Measurements from ENCODE around the gene PKNOX2.

PKNOX2 gene

DNA sequence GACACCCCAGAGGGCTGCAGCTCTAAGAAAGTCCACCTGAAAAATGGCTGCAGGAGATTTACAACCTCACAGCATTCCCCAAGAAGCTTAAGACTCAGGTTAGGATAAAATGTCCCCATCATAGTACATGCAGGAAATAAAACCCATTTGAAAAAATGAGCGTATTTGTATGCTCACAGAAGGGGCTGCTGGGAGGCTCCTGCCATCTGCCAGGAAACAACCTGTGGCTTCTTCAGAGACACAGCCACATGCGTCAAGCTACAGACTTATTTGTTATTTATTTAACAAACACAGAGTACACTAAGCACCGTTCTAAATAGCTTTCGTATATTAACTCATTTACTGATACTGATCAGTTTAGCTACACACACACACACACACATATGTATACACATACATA lies 258.1 kb downstream of the PKNOX2 start:
- H3K9me3 ChIP-seq (ENCODE audit: control insufficient read depth, low read depth, low read length), result no peaks in the 10 kb centered on the region
- no peaks in the 10 kb centered on the region for H3K36me3 ChIP-seq (ENCODE audit: control insufficient read depth, low read depth, low read length)
- H3K27ac ChIP-seq (ENCODE audit: low read length), result no peak overlapping the region
- no peak overlapping the region for H3K9ac ChIP-seq (ENCODE audit: low read length)
- H3K4me3 ChIP-seq (ENCODE audit: low read length), result no peak overlapping the region
- no peaks in the 10 kb centered on the region for H3K27me3 ChIP-seq (ENCODE audit: control insufficient read depth, insufficient read depth, low read length)
- H3K4me1 ChIP-seq (ENCODE audit: control insufficient read depth, low read depth, low read length), result no peaks in the 10 kb centered on the region

DNA sequence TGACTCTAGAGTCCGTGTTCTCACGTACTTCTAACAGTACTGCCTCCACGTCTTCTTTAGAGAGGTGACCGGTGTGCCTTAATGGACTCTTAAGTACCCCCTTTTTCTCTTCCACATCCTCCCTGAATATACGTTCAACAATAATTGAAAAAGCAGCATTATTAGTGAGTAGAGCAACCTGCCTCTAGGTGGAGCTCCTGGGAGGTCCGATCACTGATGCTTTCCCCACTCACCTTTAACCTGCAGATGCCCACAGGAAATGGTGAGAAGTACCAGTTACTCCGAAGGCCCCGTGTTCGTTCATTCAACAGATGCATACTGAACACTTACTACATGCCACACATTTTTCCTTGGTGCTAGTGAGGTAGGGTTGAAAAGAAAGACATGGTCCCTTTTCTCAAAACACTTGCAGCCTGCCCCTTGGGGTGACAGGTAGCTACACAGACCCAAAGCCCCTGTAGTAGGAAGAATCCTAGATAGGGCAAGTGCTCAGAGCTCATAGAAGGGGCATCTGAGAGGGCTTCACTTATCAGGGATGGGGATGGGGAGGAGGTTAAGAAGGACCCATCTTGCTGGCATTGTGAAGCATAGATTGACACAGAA lies 258.8 kb downstream of the PKNOX2 start:
- Histone ChIP-seq H3K4me3 (ENCODE audit: low read length) (no peak overlapping the region), H3K4me1 (ENCODE audit: control insufficient read depth, low read depth, low read length) (no peaks in the 10 kb centered on the region), H3K27ac (ENCODE audit: low read length) (no peak overlapping the region), H3K9ac (ENCODE audit: low read length) (no peak overlapping the region), H3K36me3 (ENCODE audit: control insufficient read depth, low read depth, low read length) (no peaks in the 10 kb centered on the region), H3K9me3 (ENCODE audit: control insufficient read depth, low read depth, low read length) (no peaks in the 10 kb centered on the region), H3K27me3 (ENCODE audit: control insufficient read depth, insufficient read depth, low read length) (no peaks in the 10 kb centered on the region)

DNA sequence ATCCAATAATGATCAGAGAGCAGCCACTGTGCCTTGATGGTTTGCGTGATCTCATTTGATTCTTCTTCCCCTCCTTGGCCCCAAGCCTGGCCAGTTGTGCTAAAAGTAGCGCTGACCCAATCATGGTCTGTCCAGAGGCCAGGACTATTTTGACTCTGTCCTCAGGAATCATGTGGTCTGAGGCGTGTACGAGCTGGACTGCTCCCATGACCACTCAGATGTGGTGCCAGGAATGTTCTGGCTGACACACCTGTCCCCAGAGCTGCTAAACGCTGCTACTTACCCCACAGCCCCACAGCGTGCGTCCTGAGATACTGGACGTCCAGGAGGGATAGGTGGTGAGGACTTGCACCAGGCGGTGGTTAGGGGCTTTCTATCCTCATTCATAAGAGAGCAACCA lies 261.1 kb downstream of the PKNOX2 start:
- Histone ChIP-seq H3K9ac (ENCODE audit: low read length) (no peak overlapping the region), H3K4me3 (ENCODE audit: low read length) (no peak overlapping the region), H3K27ac (ENCODE audit: low read length) (no peak overlapping the region), H3K9me3 (ENCODE audit: control insufficient read depth, low read depth, low read length) (no peaks in the 10 kb centered on the region), H3K27me3 (ENCODE audit: control insufficient read depth, insufficient read depth, low read length) (no peaks in the 10 kb centered on the region), H3K4me1 (ENCODE audit: control insufficient read depth, low read depth, low read length) (peaks cover 3% of the 10 kb centered on the region), H3K36me3 (ENCODE audit: control insufficient read depth, low read depth, low read length) (no peaks in the 10 kb centered on the region)

DNA sequence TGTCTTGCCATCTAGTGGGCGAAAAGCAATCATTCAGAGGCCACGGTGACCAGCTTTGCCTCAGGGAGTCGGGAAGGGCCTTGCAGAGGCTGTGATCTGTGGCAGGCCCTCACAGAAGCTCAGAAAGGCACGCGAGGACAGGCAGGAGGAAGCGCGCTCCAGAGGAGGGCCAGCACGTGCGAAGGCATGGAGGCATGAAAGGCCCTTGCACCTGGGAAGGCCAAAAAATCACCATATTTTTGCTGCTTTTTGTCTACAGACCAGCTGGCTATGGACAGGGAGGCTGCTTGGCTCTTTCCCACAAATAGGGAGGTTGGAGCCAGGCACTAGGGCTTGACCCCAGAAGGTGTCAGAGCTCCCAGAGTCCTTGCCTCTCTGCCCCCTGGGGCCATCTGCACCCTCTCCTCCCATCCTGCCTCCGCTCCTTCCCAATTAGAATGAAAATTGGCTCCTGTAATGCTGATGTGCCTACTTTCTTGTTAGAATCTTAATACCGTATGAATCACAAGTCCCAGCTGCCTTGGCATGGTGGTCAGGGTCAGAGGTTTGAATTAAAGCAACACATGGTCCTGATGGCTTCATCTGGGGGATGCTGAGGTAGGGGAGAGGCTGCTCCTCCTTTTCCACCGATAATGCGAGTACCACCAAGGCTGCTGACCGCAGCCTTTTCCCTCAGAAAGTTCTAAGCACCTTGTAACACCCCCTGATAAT lies 262.4 kb downstream of the PKNOX2 start:
- no peak overlapping the region for H3K4me3 ChIP-seq (ENCODE audit: low read length)
- no peak overlapping the region for H3K27ac ChIP-seq (ENCODE audit: low read length)
- H3K9me3 ChIP-seq (ENCODE audit: control insufficient read depth, low read depth, low read length), result no peaks in the 10 kb centered on the region
- peaks cover 3% of the 10 kb centered on the region for H3K4me1 ChIP-seq (ENCODE audit: control insufficient read depth, low read depth, low read length)
- no peaks in the 10 kb centered on the region for H3K36me3 ChIP-seq (ENCODE audit: control insufficient read depth, low read depth, low read length)
- H3K9ac ChIP-seq (ENCODE audit: low read length), result no peak overlapping the region
- no peaks in the 10 kb centered on the region for H3K27me3 ChIP-seq (ENCODE audit: control insufficient read depth, insufficient read depth, low read length)

DNA sequence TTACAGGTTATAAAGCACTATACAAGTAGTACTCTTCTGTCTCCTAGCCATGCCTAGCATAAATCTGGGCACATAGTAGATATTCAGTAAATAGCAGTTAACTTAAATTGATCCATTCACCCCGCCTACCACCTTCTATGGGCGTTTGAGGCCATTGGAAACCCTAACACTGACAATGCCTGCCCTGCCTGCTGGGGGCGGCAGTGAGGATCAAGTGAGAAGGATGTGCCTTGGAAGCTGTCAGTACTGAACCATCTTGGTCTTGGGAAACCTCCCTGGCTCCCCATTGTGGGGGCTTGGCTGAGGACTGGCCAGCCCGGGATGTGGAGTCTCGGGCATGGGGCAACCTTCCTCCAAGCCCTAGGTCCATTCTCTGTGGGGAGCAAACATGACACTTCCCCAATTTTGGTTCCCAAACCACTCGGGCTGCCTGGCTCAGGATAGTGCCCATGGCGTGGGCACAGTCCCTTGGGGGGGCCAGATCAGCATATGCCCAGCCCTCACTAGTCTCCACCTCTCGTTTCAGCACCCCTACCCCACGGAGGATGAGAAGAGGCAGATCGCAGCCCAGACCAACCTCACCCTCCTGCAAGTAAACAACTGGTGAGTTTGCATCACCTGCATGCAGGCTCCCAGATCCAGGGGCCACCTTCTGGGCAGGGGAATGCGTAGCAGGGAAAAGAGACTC lies 264.1 kb downstream of the PKNOX2 start:
- Histone ChIP-seq H3K9me3 (ENCODE audit: control insufficient read depth, low read depth, low read length) (no peaks in the 10 kb centered on the region), H3K4me3 (ENCODE audit: low read length) (no peak overlapping the region), H3K36me3 (ENCODE audit: control insufficient read depth, low read depth, low read length) (no peaks in the 10 kb centered on the region), H3K4me1 (ENCODE audit: control insufficient read depth, low read depth, low read length) (peaks cover 5% of the 10 kb centered on the region), H3K27ac (ENCODE audit: low read length) (no peak overlapping the region), H3K27me3 (ENCODE audit: control insufficient read depth, insufficient read depth, low read length) (no peaks in the 10 kb centered on the region), H3K9ac (ENCODE audit: low read length) (no peak overlapping the region)

DNA sequence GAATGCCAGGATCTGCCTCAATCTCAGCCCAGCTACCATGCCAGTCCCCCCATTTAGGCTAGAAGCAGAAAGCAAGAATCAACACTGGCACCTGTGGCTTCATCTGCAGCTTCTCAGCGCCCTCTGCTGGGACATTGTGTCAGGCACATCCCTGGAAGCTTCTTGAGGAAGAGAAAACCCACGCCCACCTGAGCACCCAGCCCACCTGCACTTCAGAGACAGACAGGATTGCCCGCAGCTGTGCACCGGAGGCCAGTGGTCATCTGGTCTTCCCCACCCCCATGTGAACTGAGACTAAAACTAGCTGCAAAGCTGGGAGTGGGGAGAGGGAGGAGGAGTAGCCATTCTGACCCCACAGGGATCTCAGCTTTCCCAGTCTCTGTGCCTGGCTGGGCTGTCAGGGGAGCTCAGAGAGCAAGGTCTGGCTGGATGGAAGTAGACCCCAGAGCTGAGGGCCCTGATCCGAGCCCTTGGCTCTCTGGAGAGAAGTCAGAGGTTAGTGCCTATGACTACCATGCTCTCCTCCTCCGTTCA lies 264.7 kb downstream of the PKNOX2 start:
- H3K4me3 ChIP-seq (ENCODE audit: low read length), result no peak overlapping the region
- no peak overlapping the region for H3K27ac ChIP-seq (ENCODE audit: low read length)

DNA sequence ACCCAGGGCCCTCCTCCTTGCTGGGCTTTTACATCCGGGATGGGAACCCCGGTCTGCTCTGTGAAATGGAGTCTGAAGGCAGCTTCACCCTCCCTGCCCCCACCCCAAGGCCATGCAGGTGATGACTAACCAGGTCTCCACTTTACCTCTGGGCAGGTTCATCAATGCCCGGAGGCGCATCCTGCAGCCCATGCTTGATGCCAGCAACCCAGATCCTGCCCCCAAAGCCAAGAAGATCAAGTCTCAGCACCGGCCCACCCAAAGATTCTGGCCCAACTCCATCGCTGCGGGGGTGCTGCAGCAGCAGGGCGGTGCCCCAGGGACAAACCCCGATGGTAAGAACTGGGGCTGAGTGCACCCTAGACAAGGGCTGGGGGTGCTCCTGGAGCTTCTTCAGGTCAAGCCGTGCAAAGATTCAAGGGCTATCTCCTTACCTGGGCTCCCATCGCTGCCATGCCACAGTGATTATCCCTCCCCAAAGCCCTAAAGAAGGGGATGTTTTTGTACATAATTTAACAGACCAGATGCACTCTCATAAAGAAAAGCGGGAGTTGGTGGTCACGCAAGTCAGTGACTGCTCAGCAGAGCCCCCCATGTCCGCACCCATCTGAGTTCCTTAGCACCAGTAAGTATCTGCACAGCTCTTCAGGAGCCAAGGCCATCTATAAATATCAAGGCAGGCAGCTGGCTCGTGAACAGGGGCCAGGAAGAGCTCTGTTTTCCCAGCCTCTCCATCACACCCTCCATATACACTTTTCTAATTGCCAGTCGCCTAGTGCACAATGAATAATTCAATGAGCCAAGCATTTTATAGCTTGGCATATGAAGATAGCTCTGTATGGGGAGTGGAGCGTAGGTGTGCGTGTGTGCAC lies 265.5 kb downstream of the PKNOX2 start:
- Histone ChIP-seq H3K36me3 (ENCODE audit: control insufficient read depth, low read depth, low read length) (no peaks in the 10 kb centered on the region), H3K27ac (ENCODE audit: low read length) (no peak overlapping the region), H3K9ac (ENCODE audit: low read length) (no peak overlapping the region), H3K4me1 (ENCODE audit: control insufficient read depth, low read depth, low read length) (peaks cover 10% of the 10 kb centered on the region), H3K27me3 (ENCODE audit: control insufficient read depth, insufficient read depth, low read length) (no peaks in the 10 kb centered on the region), H3K4me3 (ENCODE audit: low read length) (no peak overlapping the region), H3K9me3 (ENCODE audit: control insufficient read depth, low read depth, low read length) (no peaks in the 10 kb centered on the region)

More for the DNA sequence above, 264.7 kb downstream of the PKNOX2 start:
- peaks cover 9% of the 10 kb centered on the region for H3K4me1 ChIP-seq (ENCODE audit: control insufficient read depth, low read depth, low read length)
- no peak overlapping the region for H3K9ac ChIP-seq (ENCODE audit: low read length)
- H3K9me3 ChIP-seq (ENCODE audit: control insufficient read depth, low read depth, low read length), result no peaks in the 10 kb centered on the region
- no peaks in the 10 kb centered on the region for H3K36me3 ChIP-seq (ENCODE audit: control insufficient read depth, low read depth, low read length)
- no peaks in the 10 kb centered on the region for H3K27me3 ChIP-seq (ENCODE audit: control insufficient read depth, insufficient read depth, low read length)

DNA sequence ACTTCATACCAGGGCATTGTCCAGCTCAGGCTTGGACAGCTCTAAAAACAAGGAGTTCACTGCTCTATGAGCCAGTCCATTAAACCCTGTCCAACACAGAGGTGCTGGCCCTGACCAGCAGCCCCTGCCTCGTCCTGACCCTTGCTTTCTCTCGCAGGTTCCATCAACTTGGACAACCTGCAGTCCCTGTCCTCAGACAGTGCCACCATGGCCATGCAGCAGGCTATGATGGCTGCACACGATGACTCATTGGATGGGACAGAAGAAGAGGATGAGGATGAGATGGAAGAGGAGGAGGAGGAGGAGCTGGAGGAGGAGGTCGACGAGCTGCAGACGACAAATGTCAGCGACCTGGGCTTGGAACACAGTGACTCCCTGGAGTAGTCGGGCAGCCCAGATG lies 266.5 kb downstream of the PKNOX2 start:
- Histone ChIP-seq H3K9me3 (ENCODE audit: control insufficient read depth, low read depth, low read length) (no peaks in the 10 kb centered on the region), H3K36me3 (ENCODE audit: control insufficient read depth, low read depth, low read length) (no peaks in the 10 kb centered on the region), H3K9ac (ENCODE audit: low read length) (no peak overlapping the region), H3K4me1 (ENCODE audit: control insufficient read depth, low read depth, low read length) (peaks cover 19% of the 10 kb centered on the region), H3K4me3 (ENCODE audit: low read length) (no peak overlapping the region), H3K27ac (ENCODE audit: low read length) (no peak overlapping the region), H3K27me3 (ENCODE audit: control insufficient read depth, insufficient read depth, low read length) (no peaks in the 10 kb centered on the region)

DNA sequence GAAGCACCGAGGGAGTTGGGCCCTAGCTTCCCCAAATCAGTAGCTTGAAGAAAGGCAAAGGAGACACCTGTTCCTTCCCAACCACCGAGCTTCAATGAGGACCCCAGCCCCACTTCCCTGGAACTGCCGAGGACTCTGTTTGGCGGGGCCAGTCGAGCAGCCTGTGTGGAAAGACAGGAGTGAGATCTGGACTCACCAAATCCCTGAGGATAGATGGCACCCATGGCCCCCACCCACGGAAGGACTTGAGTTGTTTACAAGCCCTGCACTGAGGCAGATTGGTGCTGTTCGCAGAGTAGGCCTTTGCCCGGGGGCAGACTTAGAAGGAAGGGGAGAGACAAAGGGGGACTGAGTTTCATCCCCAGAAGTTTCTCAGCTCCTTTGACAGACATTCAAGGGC lies 266.9 kb downstream of the PKNOX2 start:
- no peak overlapping the region for H3K27ac ChIP-seq (ENCODE audit: low read length)
- no peaks in the 10 kb centered on the region for H3K27me3 ChIP-seq (ENCODE audit: control insufficient read depth, insufficient read depth, low read length)
- no peak overlapping the region for H3K4me3 ChIP-seq (ENCODE audit: low read length)
- peaks cover 21% of the 10 kb centered on the region for H3K4me1 ChIP-seq (ENCODE audit: control insufficient read depth, low read depth, low read length)
- H3K36me3 ChIP-seq (ENCODE audit: control insufficient read depth, low read depth, low read length), result no peaks in the 10 kb centered on the region
- H3K9ac ChIP-seq (ENCODE audit: low read length), result no peak overlapping the region
- no peaks in the 10 kb centered on the region for H3K9me3 ChIP-seq (ENCODE audit: control insufficient read depth, low read depth, low read length)

DNA sequence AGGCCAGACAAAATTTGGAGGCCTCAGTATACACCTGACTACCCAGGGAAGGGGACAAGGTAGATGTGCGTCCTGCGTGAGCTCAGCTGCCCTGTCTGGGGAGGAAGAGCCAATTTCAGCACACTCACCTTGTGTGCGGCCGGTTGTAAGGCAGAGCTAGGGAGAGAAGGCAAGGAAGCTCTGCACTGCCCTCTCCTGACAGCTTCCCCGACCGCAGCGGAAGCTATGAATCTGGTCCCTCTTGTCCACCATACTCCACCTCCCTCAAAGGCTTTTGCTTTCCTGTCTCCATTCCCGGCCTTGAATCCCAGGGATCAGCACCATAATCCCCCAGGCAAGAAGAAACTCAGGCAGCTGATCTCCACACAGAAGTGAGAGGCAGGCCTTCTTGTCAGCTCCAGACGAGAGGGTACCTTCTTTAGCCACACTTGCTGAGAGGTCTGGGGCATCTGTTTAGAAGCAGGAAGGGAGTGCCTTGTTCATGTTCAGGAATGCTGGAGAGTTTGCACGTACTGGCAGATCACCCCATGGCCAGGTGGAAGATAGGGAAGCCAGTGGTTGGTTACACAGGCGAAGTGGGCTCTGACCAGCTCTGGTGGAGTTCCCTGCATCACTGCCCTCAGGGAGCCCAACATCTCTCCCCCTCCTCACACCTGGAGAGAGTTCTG lies 269.0 kb downstream of the PKNOX2 start:
- no peaks in the 10 kb centered on the region for H3K9me3 ChIP-seq (ENCODE audit: control insufficient read depth, low read depth, low read length)
- H3K9ac ChIP-seq (ENCODE audit: low read length), result no peak overlapping the region
- H3K4me1 ChIP-seq (ENCODE audit: control insufficient read depth, low read depth, low read length), result peaks cover 21% of the 10 kb centered on the region
- H3K36me3 ChIP-seq (ENCODE audit: control insufficient read depth, low read depth, low read length), result no peaks in the 10 kb centered on the region
- H3K27ac ChIP-seq (ENCODE audit: low read length), result no peak overlapping the region
- H3K4me3 ChIP-seq (ENCODE audit: low read length), result no peak overlapping the region
- no peaks in the 10 kb centered on the region for H3K27me3 ChIP-seq (ENCODE audit: control insufficient read depth, insufficient read depth, low read length)

Measured in iPS-18a (cell line).